Keratinocyte (primary cell): ENCODE measurements around the gene AQP2. TPM values are rescaled to one million over a fixed set of nuclear protein-coding genes. Genes with fewer than 3 reads are reported as not detected.

Source experiments
- DNase-seq: peaks from one replicate; pipeline ENCODE4 v3.0.0-alpha.2; 2011; ENCODE audit warnings: low read depth, missing footprints, low spot score
- FAIRE-seq: peaks from 2 replicates; lab custom pipeline; 2011; peaks lifted over from hg19 to GRCh38; lab: Jason Lieb, UNC
- H2AFZ ChIP-seq: 2 replicates; pipeline ENCODE4 v1.6.0; 2012; ENCODE audit warnings: low read length, control low read depth, inconsistent platforms; ENCODE audit not compliant: control insufficient read depth
- H3K27ac ChIP-seq: 2 replicates; pipeline ENCODE4 v1.5.1; 2011; ENCODE audit warnings: low read length; ENCODE audit not compliant: control insufficient read depth, insufficient read depth
- H3K27me3 ChIP-seq: 3 replicates; pipeline ENCODE4 v1.6.0; 2011; ENCODE audit warnings: low read length; ENCODE audit not compliant: control insufficient read depth, insufficient read depth; ENCODE audit errors: extremely low read depth
- H3K36me3 ChIP-seq, 2 experiments: 2 replicates in 1 of 2; 3 replicates in 1 of 2; pipeline ENCODE4 v1.5.1; 2011; ENCODE audit warnings: low read length in 2 of 2, mild to moderate bottlenecking in 1 of 2; ENCODE audit not compliant: control insufficient read depth in 2 of 2, insufficient read depth in 2 of 2; ENCODE audit errors: extremely low read depth in 1 of 2
- H3K4me1 ChIP-seq: 3 replicates; pipeline ENCODE4 v1.5.1; 2011; ENCODE audit warnings: low read length; ENCODE audit not compliant: control insufficient read depth, insufficient read depth; ENCODE audit errors: extremely low read depth
- H3K4me2 ChIP-seq: 3 replicates; pipeline ENCODE4 v1.6.0; 2011; ENCODE audit warnings: low read depth, low read length; ENCODE audit not compliant: control insufficient read depth, insufficient read depth; ENCODE audit errors: extremely low read depth
- H3K4me3 ChIP-seq, 3 experiments: fragments of 200-600 bp in 1 of 3; sonication (generic) in 1 of 3; 2 replicates in 2 of 3; 3 replicates in 1 of 3; pipeline ENCODE4 v1.5.1; 2011 to 2016; ENCODE audit warnings: low read length in 3 of 3, mild to moderate bottlenecking in 3 of 3, control low read depth in 2 of 3, inconsistent platforms in 1 of 3, low read depth in 1 of 3, mixed read lengths in 1 of 3, mixed run types in 1 of 3, moderate library complexity in 1 of 3; ENCODE audit not compliant: control insufficient read depth in 2 of 3, insufficient read depth in 2 of 3; ENCODE audit errors: extremely low read depth in 1 of 3
- H3K79me2 ChIP-seq: 2 replicates; pipeline ENCODE4 v1.6.0; 2012; ENCODE audit warnings: low read length; ENCODE audit not compliant: control insufficient read depth, insufficient read depth
- H3K9ac ChIP-seq: 3 replicates; pipeline ENCODE4 v1.6.0; 2011; ENCODE audit warnings: low read length; ENCODE audit not compliant: control insufficient read depth, insufficient read depth; ENCODE audit errors: extremely low read depth
- H3K9me1 ChIP-seq: 3 replicates; pipeline ENCODE4 v1.6.0; 2011; ENCODE audit warnings: low read length; ENCODE audit not compliant: control insufficient read depth, insufficient read depth; ENCODE audit errors: extremely low read depth
- H3K9me3 ChIP-seq: 2 replicates; pipeline ENCODE4 v1.5.1; 2012; ENCODE audit warnings: low read depth, low read length; ENCODE audit not compliant: control insufficient read depth
- H4K20me1 ChIP-seq: 3 replicates; pipeline ENCODE4 v1.6.0; 2011; ENCODE audit warnings: low read length; ENCODE audit not compliant: control insufficient read depth, insufficient read depth; ENCODE audit errors: extremely low read depth
- CTCF ChIP-seq, 3 experiments: IDR thresholded peaks in 1 of 3; conservative IDR thresholded peaks in 1 of 3; optimal IDR thresholded peaks in 1 of 3; 2 replicates in 2 of 3; 3 replicates in 1 of 3; pipeline versions ENCODE3 to v1.5.1; 2011; ENCODE audit warnings: low read length in 3 of 3, mild to moderate bottlenecking in 3 of 3, moderate library complexity in 2 of 3, control low read depth in 1 of 3, inconsistent platforms in 1 of 3; ENCODE audit not compliant: insufficient read depth in 2 of 3; ENCODE audit errors: extremely low read depth in 1 of 3
- EZH2 ChIP-seq: IDR thresholded peaks from one replicate; pipeline ENCODE4 v1.6.1; 2012; ENCODE audit warnings: inconsistent platforms, mild to moderate bottlenecking, low read length, moderate library complexity
- dilution Hi-C: fragments of 300-500 bp; cut with MboI; formaldehyde crosslinking; loops from one replicate; pipeline ENCODE4 v1.7.0; 2020; ENCODE audit warnings: low sequenced_read_pairs; ENCODE audit not compliant: extremely low pct_ligation_motif_present
- polyA plus RNA-seq, 5 experiments: library from polyadenylated mRNA; depleted of rRNA in 3 of 5; stranded (reverse) in 3 of 5; stranded (forward) in 1 of 5; unstranded in 1 of 5; fragments of >200 nt; gene quantifications; 1 replicate in 1 of 5; 2 replicates in 3 of 5; 3 replicates in 1 of 5; pipeline versions ENCODE4 v1.2.1 to v1.2.3, GENCODE V29; 2011 to 2012; ENCODE audit warnings: missing spikeins in 2 of 5, low read depth in 1 of 5, low replicate concordance in 1 of 5

AQP2 gene
- polyA plus RNA-seq, 1 donor (not counting 4 experiments of a cell fraction or from before 2014, with no cell fraction given), result not detected

- Histone ChIP-seq H3K27me3 (peaks cover 5% of the 10 kb centered on the region), H3K4me3 (no peak overlapping the region), H3K79me2 (no peaks in the 10 kb centered on the region), H3K27ac (no peak overlapping the region), H3K36me3 (no peaks in the 10 kb centered on the region), H3K9ac (no peak overlapping the region), H3K9me1 (no peaks in the 10 kb centered on the region), H3K4me2 (no peak overlapping the region), H3K9me3 (no peaks in the 10 kb centered on the region), H3K4me1 (no peaks in the 10 kb centered on the region), H2AFZ (no peak overlapping the region), H4K20me1 (no peaks in the 10 kb centered on the region)
- dilution Hi-C loops, result no loop called here
- no peak for FAIRE-seq
- no peak for TF ChIP-seq EZH2
- TF ChIP-seq CTCF (optimal IDR thresholded peaks at IDR 0.05 in 1 of 3, IDR thresholded peaks at IDR 0.05 in 1 of 3, conservative IDR thresholded peaks at IDR 0.05 in 1 of 3; ENCODE audit: extremely low read depth in 1 of 3, insufficient read depth in 2 of 3, low read length in 3 of 3), result no peak
- no peak for DNase-seq
Measured at GRCh38 chr12:49923035-49923644, 27.4 kb upstream of the AQP2 start.

- peaks cover 5% of the 10 kb centered on the region for H3K27me3 ChIP-seq
- H3K4me1 ChIP-seq, result no peaks in the 10 kb centered on the region
- FAIRE-seq, result no peak
- H3K9me3 ChIP-seq, result no peaks in the 10 kb centered on the region
- H3K36me3 ChIP-seq, result no peaks in the 10 kb centered on the region
- no peak overlapping the region for H3K9ac ChIP-seq
- no peak for DNase-seq
- no peak overlapping the region for H3K4me2 ChIP-seq
- no peak overlapping the region for H3K4me3 ChIP-seq
- TF ChIP-seq EZH2, result no peak
- TF ChIP-seq CTCF (optimal IDR thresholded peaks at IDR 0.05 in 1 of 3, IDR thresholded peaks at IDR 0.05 in 1 of 3, conservative IDR thresholded peaks at IDR 0.05 in 1 of 3; ENCODE audit: extremely low read depth in 1 of 3, insufficient read depth in 2 of 3, low read length in 3 of 3), result no peak
- no peaks in the 10 kb centered on the region for H3K79me2 ChIP-seq
- dilution Hi-C loops, result no loop called here
- H2AFZ ChIP-seq, result no peak overlapping the region
- no peak overlapping the region for H3K27ac ChIP-seq
- no peaks in the 10 kb centered on the region for H3K9me1 ChIP-seq
- no peaks in the 10 kb centered on the region for H4K20me1 ChIP-seq
Measured at GRCh38 chr12:49923880-49924556, 26.5 kb upstream of the AQP2 start.
